ENCODE results near the gene TNS1. TPM values are rescaled to one million over a fixed set of nuclear protein-coding genes. Genes with fewer than 3 reads are reported as not detected.
A peak's percentile ranks its signal among the peaks of the same experiment; 100 is the strongest.
"Not testable (repeated sequence)": the region's sequence is repeated elsewhere in the genome, so short reads cannot be mapped to it uniquely, and the experiment has no call there.

Gene TNS1
- total RNA-seq, 1 experiment from 2014 or later: 4.5 TPM

- no peak for ATAC-seq
- no peak for DNase-seq (ENCODE audit: low spot score)
- no peak overlapping the region for H3K27ac Mint-ChIP-seq
- no peak overlapping the region for H3K4me3 Mint-ChIP-seq
- no peak for TF ChIP-seq SOX15 (CRISPR knock-in tag; IDR thresholded peaks at IDR 0.05)
- TF ChIP-seq CTCF (IDR thresholded peaks at IDR 0.05): no peak
- H3K36me3 Mint-ChIP-seq: no peaks in the 10 kb centered on the region
- ChIA-PET CTCF (interaction anchor here (0.7 to 4.3 kb wide), 16 partner anchors 11 to 250 kb away, joined by 3 to 65 read pairs (median 4); no protein-coding TSS in a partner anchor), POLR2A (no interaction called here)
- no peaks in the 10 kb centered on the region for H3K9me3 Mint-ChIP-seq
- peaks cover 2% of the 10 kb centered on the region; the same call in 1 of the 2 replicates for H3K4me1 Mint-ChIP-seq
- peaks cover 30% of the 10 kb centered on the region for H3K27me3 Mint-ChIP-seq (ENCODE audit: low read depth)
These were observed 32.8 kb upstream of the TNS1 start for GRCh38 chr2:218035463-218036100.

GRCh38 chr2:218034497-218035213 lies 31.9 kb upstream of the TNS1 start:
- peak; percentile 49 for DNase-seq (ENCODE audit: low spot score)
- H3K36me3 Mint-ChIP-seq, H3K27ac Mint-ChIP-seq, H3K4me1 Mint-ChIP-seq, H3K9me3 Mint-ChIP-seq: not testable (repeated sequence)
- peak; percentile 58 for TF ChIP-seq CTCF (IDR thresholded peaks at IDR 0.05)
- ATAC-seq: peak; percentile 75
- peak overlapping the region; percentile 68 for H3K4me3 Mint-ChIP-seq
- POLR2A ChIA-PET: interaction anchor here (0.8 kb wide), 1 partner anchor 19 kb away, joined by 3 read pairs; no protein-coding TSS in a partner anchor
- peaks cover 30% of the 10 kb centered on the region for H3K27me3 Mint-ChIP-seq (ENCODE audit: low read depth)
- CTCF ChIA-PET: interaction anchor here (0.7 to 4.3 kb wide), 22 partner anchors 10 to 438 kb away, joined by 3 to 65 read pairs (median 4); partner anchors contain the start of gene RUFY4

- TF ChIP-seq TEAD4 (CRISPR knock-in tag; IDR thresholded peaks at IDR 0.05): no peak
- H3K4me3 Mint-ChIP-seq: peak overlapping the region; percentile 68
- H3K9me3 Mint-ChIP-seq: no peaks in the 10 kb centered on the region
- CTCF ChIA-PET: interaction anchor here (0.6 to 4.3 kb wide), 35 partner anchors 9 to 437 kb away, joined by 3 to 65 read pairs (median 4); partner anchors contain the start of gene RUFY4
- peaks cover 2% of the 10 kb centered on the region; the same call in 1 of the 2 replicates for H3K4me1 Mint-ChIP-seq
- H3K27ac Mint-ChIP-seq: no peak overlapping the region
- ATAC-seq: peak; percentile 46
- DNase-seq (ENCODE audit: low spot score): peak; percentile 54
- POLR2A ChIA-PET: interaction anchor here (0.7 kb wide), 1 partner anchor 124 kb away, joined by 3 read pairs; no protein-coding TSS in a partner anchor
- H3K27me3 Mint-ChIP-seq (ENCODE audit: low read depth): peaks cover 30% of the 10 kb centered on the region
- no peaks in the 10 kb centered on the region for H3K36me3 Mint-ChIP-seq
These were observed 31.0 kb upstream of the TNS1 start for GRCh38 chr2:218033590-218034496.

- Mint-ChIP-seq H3K9me3 (no peaks in the 10 kb centered on the region), H3K4me1 (peaks cover 2% of the 10 kb centered on the region; the same call in 1 of the 2 replicates), H3K36me3 (no peaks in the 10 kb centered on the region), H3K4me3 (0 out of 2 replicates have a peak overlapping the region, but pooled peaks have one; percentile 3), H3K27ac (no peak overlapping the region), H3K27me3 (ENCODE audit: low read depth) (peaks cover 31% of the 10 kb centered on the region)
- DNase-seq (ENCODE audit: low spot score) (no peak), ATAC-seq (no peak)
- ChIA-PET CTCF (interaction anchor here (0.6 to 4.3 kb wide), 24 partner anchors 9 to 248 kb away, joined by 3 to 65 read pairs (median 4); partner anchors contain the start of gene RUFY4), POLR2A (no interaction called here)
- no peak for TF ChIP-seq TEAD4 (CRISPR knock-in tag; IDR thresholded peaks at IDR 0.05)
- no peak for TF ChIP-seq CREM (CRISPR knock-in tag; IDR thresholded peaks at IDR 0.05)
- no peak for TF ChIP-seq ZBTB43 (CRISPR knock-in tag; IDR thresholded peaks at IDR 0.05)
- no peak for TF ChIP-seq ZBTB21 (CRISPR knock-in tag; IDR thresholded peaks at IDR 0.05; ENCODE audit: borderline replicate concordance)
These were observed 30.4 kb upstream of the TNS1 start for GRCh38 chr2:218033208-218033589.

Data from WTC11 (cell line).